Stimulated activated CD4-positive, alpha-beta T cell treated with anti-CD3 and anti-CD28 coated beads, Interleukin-4, amount 100 ng/mL, for 1 hour (primary cell): ENCODE results near the gene LAMA4.

Source experiments
- DNase-seq: peaks from one replicate; pipeline ENCODE4 v3.0.0-alpha.2; 2020

Gene LAMA4

DNA sequence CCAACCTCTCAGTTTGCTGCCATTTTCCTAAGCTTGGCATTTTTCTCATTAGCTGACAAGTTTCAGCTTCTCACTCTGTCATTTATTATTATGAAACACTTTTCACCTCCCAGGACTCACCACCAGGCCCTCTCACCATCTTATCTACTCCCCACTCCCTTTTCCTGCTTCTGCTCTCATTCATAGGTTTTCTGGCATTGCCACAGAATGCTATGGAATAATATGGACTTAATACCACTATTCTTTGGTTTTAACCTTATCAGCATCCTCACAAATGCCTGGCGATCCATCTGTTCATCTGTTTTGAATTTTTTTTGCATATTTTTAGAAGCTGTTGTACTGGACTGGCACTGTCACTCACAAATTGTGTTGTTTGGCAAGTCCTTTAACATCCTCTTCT lies 16.4 kb upstream of the LAMA4 start:
- no peak for DNase-seq

GRCh38 chr6:112269979-112270566 lies 15.7 kb upstream of the LAMA4 start:
- no peak for DNase-seq

DNA sequence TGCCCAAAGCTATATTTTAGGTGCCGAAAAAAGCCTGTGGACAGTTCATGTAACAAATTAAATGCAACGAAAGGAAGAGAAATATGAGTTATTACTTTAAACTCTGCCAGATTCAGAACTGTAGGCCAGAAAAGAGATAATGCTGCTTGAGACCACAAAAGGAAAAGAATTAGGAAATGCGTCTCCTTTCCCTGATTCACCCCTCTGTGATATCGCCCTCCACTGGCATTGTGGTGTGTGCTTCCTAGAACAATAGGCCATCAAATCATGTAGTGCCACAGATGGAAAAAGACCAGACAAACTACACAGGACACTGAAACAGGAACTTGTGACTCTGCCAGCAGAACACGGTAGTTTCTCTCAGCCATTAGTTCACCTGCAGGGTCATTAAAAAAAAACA lies 14.7 kb upstream of the LAMA4 start:
- no peak for DNase-seq

DNA sequence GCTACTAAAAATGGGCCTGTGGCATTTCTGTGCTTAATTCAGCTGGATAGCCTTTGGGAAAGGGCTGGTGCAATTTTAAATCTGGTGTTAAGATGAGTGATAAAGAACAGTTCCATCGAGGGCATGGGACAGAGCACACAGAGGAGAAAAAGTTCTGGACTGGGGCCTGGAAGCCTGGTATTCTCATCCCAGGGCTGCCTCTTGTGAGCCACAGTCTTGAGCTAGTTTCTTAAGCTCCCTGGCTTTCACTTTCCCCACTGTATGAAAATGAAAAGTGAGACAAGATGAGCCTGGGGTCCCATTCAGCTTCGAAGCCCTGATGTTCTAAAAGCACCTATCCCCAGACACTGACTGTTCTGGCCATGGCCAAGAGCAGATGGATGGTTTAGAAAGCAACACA lies 14.3 kb upstream of the LAMA4 start:
- DNase-seq: no peak

DNA sequence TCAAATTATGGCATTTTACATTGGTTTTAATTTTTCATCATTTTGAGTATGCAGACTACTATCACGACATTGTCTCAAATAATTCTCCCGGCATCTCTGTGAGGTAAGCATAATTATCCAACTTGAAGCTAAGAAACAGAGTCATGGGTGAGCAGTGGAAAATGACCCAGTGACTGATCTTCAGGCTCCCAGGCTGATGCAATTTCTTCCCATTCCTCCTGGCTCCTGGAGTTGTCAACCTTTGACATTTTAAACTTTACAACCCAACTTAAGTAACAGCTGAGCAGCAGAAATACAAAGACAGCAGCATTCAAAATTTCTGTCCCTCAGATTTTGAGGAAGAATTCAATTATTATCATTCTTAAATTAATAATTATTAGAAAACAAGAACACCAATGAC lies 13.7 kb upstream of the LAMA4 start:
- DNase-seq: no peak

DNA sequence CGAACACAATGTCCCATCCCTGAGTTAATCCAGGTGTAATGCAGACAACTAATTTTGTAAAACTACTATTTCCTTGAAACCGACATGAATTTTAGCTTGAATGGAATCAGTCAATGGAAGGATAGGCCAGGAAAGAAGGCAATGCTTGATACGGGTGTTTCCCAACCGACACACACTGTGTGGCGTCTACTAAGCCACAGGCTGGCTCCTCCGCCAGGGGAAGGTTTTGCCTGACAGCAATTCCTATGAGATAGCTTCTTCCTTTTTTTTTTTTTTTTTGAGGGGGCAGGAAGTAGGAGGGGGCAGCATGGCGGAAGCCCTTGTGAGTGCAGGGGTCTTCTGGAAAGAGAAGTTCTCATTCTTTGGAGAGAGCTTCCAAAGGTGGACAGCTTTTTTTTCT lies 12.0 kb upstream of the LAMA4 start:
- DNase-seq: no peak

GRCh38 chr6:112259337-112259675 lies 4.9 kb upstream of the LAMA4 start:
- DNase-seq: no peak

GRCh38 chr6:112258642-112259336 lies 4.4 kb upstream of the LAMA4 start:
- no peak for DNase-seq

DNA sequence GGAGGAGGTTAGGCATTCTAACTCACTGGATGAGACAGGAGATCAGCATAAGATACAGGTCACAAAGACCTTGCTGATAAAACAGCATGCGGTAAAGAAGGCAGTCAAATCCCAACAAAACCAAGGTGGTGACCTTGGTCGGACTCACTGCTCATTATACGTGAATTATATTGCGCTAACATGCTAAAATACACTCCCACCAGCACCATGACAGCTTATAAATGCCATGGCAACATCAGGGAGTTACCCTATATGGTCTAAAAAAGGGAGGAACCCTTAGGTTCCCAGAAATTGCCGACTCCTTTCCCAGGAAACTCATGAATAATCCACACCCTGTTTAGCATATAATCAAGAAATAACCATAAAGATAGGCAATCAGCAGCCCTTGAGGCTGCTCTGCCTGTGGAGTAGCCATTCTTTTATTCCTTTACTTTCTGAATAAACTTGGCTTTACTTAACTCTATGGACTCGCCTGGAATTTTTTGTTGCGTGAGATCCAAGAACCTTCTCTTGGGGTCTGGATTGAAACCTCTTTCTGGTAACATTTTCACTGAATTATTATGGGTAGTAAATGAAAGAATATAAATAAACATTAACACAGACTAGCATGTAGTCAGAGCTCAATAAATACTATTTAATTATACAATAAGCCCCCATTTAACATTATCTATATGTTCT lies 3.0 kb upstream of the LAMA4 start:
- DNase-seq: no peak

- DNase-seq: no peak
Measured at GRCh38 chr6:112254921-112255320, 554 bp upstream of the LAMA4 start.

DNA sequence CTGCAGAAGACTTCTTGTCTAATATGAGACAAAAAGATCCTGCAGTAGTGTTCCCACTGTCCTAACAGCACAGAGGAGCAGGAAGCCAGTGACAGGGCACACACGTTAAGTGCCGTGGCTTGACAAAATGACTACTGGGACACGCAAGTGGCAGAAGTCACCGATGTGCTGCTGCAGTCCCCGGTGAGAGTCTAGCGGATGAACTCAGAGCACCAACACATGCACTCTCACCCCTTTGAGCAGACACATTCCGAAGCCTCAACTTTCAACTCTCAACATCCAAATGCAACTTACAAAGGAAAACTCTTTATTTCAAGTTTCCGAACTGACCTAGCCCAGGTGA lies 898 bp downstream of the LAMA4 start:
- DNase-seq: no peak

GRCh38 chr6:112252571-112253497 lies 1.5 kb downstream of the LAMA4 start:
- DNase-seq: no peak

DNA sequence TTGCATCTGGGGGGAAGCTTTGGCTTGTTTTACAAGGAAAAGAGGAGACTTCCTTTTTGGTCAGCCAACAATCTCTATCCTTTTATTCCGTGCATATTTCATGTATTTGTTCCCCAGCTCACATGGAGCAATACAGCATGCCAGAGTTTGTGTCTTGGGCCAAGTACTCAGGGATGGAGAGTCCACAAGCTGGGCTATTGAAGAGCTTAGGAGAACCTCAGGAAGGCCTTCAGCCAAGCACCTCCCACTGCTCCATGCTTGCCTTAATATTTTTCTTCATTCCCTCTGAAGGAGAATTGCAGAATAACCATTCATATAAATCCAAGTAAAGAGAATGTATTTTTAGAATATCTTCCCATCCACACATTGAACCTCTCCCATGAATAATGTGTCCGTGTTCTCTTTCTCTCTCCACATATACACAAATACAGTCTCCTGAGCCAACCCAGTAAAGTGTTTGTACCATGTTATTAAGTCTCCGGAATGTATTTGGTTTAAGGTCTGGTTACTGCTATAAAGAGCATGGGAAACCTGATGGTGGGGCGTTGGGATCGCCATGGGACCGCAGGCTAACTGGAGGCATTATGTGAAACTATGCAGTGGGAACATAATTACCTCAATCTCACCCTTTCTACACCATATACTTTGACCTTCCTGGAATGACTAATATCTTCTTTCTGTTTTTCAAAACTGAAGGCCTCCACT lies 3.0 kb downstream of the LAMA4 start:
- no peak for DNase-seq

DNA sequence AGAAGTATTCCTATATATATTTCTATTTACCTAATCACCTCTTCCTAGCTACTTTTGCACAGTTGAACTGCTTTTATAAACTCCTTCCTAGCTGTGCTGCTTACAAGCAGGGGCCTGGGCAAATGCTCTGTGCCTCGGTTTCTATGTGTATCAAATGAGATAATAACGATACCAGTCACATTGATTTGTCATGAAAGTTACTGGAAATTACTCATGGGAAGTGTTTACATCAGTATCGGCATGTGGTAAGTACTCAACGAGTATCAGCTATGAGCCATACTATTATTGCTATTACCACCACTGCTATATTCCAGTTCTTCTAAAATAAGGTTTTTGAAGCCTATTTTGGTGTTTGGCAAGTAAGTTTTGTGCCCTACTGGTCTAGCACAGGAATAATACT lies 4.9 kb downstream of the LAMA4 start:
- DNase-seq: no peak

DNA sequence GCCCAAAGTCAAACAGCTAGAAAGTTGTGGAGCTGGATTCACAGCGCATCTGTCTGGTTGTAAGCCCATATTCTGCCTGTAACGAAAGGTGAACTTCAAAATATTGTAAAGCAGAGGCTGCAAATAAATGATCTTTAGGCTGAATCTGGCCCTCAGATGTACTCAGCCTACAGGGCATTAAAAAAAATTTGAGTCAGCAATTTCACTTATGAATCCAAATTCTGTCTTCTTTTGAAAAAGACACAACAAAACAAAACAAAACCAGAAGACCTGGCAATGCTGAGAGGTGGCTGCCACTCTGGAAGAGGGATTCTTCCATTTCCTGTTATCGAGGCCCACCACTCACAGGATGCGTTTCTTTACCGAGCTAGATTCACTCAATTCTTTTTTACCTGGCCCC lies 7.1 kb downstream of the LAMA4 start:
- DNase-seq: no peak

GRCh38 chr6:112245511-112246203 lies 8.7 kb downstream of the LAMA4 start:
- DNase-seq: no peak

- DNase-seq: no peak
Measured at GRCh38 chr6:112243861-112244827, 10.2 kb downstream of the LAMA4 start.

- no peak for DNase-seq
Measured at GRCh38 chr6:112241820-112242429, 12.4 kb downstream of the LAMA4 start.

GRCh38 chr6:112237595-112237994 lies 16.8 kb downstream of the LAMA4 start:
- DNase-seq: no peak

DNA sequence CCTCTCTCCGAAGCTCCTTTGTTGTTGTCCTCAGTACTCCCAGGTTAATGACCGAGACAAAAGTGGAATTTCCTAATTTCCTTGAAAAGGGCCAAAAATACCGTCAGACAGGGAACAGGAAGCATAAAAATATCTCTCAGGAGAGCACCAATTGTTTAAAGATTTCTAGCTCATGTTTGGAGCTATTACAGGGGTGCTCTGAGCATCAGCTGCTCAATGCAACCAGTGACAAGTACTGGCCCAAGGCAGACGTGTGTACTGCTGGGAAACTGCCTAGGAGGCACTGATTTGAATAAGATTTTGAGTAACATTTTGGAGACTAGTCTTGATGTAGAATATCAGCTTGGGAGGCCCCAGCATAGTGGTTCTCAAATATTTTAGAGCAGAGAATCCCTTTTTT lies 17.3 kb downstream of the LAMA4 start:
- DNase-seq: no peak

GRCh38 chr6:112235956-112236355 lies 18.4 kb downstream of the LAMA4 start:
- DNase-seq: peak; percentile 18
